Heart left ventricle (tissue), 16 donors: Measurements from ENCODE around the gene XYLT1. TPM values are rescaled to one million over a fixed set of nuclear protein-coding genes. Genes with fewer than 3 reads are reported as not detected.

ENCODE experiments used
- ATAC-seq, 4 donors: fragments of 200-7000 bp; cut with Tn5 transposase; one replicate each; pipeline ENCODE4 v1.9.1; 2020 to 2022; ENCODE audit warnings: moderate library complexity in 4 of 4, mild to moderate bottlenecking in 3 of 4, moderate number of reproducible peaks in 1 of 4
- DNase-seq, 5 donors: peaks; one replicate each; pipeline ENCODE4 v3.0.0-alpha.2; 2020
- H3K27ac ChIP-seq, 12 donors: fragments of 200-600 bp; sonication (generic) in 4 of 12; one replicate each; pipeline versions ENCODE4 v1.5.0 to v1.8.0; 2016 to 2022; ENCODE audit warnings: mild to moderate bottlenecking in 2 of 12
- H3K27me3 ChIP-seq, 9 donors: fragments of 200-600 bp; sonication (generic) in 2 of 9; one replicate each; pipeline versions ENCODE4 v1.5.1 to v1.8.0; 2016 to 2022; ENCODE audit warnings: mild to moderate bottlenecking in 3 of 9
- H3K36me3 ChIP-seq, 9 donors: fragments of 200-600 bp; sonication (generic) in 2 of 9; one replicate each; pipeline versions ENCODE4 v1.5.0 to v1.8.0; 2018 to 2022; ENCODE audit warnings: mild to moderate bottlenecking in 2 of 9
- H3K4me1 ChIP-seq, 12 donors: fragments of 200-600 bp; sonication (generic) in 4 of 12; one replicate each; pipeline versions ENCODE4 v1.5.0 to v1.8.0; 2016 to 2022; ENCODE audit warnings: mild to moderate bottlenecking in 3 of 12
- H3K4me3 ChIP-seq, 12 donors: fragments of 200-600 bp; sonication (generic) in 4 of 12; one replicate each; pipeline versions ENCODE4 v1.5.0 to v1.8.0; 2017 to 2022; ENCODE audit warnings: mild to moderate bottlenecking in 9 of 12, moderate library complexity in 4 of 12
- H3K9me3 ChIP-seq, 12 donors: fragments of 200-600 bp; sonication (generic) in 4 of 12; one replicate each; pipeline versions ENCODE4 v1.5.0 to v1.8.0; 2016 to 2022; ENCODE audit warnings: mild to moderate bottlenecking in 1 of 12
- POLR2A ChIP-seq, 2 donors: fragments of 450-650 bp; IDR thresholded peaks; one replicate each; pipeline ENCODE4 v1.6.1; 2017; ENCODE audit warnings: antibody characterized with exemption in 2 of 2, mild to moderate bottlenecking in 2 of 2, moderate library complexity in 2 of 2
- WGBS, 4 donors: extraction: QIAGEN DNeasy Blood & Tissue Kit in 2 of 4; methylation state at CpG; one replicate each; pipeline versions ENCODE4 v1.1.5 to v1.1.7; 2013 to 2018; 5-methylcytosine and 5-hydroxymethylcytosine counted together
- intact Hi-C, 10 donors: fragments of 100-400 bp; cut with DNase I; formaldehyde crosslinking; loops; one replicate each; pipeline versions ENCODE4 v1.11.1 to v1.14.2; 2022
- polyA plus RNA-seq, 2 donors: library from polyadenylated mRNA; stranded (reverse); fragments of 200-250 nt; gene quantifications; one replicate each; pipeline ENCODE4 v1.2.3, GENCODE V29; 2013
- total RNA-seq, 9 donors: library from RNA; depleted of rRNA in 2 of 9; stranded (reverse); fragments of >200 nt in 2 of 9; fragmentation: NEBNext Ultra II Directional in 3 of 9; extraction: Animal tissue kit (Norgen Biotek cat#: 25700) in 3 of 9; gene quantifications; one replicate each; pipeline versions ENCODE4 v1.1.0 to v1.2.4, GENCODE V29; 2016 to 2023
- TF ChIP-seq, protein P1 (sequence below), 12 donors: fragments of 200-600 bp; sonication (generic) in 4 of 12; IDR thresholded peaks; one replicate each; pipeline versions ENCODE4 v1.5.0 to v1.8.0; 2018 to 2022; ENCODE audit warnings: antibody characterized with exemption in 12 of 12, mild to moderate bottlenecking in 5 of 12
- donor health status: ischemic (EF 13 %, LVEDD 7.1; RV severe dilation, severe dysfunction).
- donor health status: healthy with polysubstance abuse.
- donor health status: DM: no; HTN: yes; CAD: no.
- donor health status: DM: no; HTN: no; CAD: no.
- donor health status: ischemic (EF 25% LVEDD 6.9; RV normal size, moderate dysfunction).
- donor health status: ischemic (EF 25% LVEDD 5.7; RV mildly dilated, moderate dysfunction).
- donor health status: healthy.
- donor health status: DM: yes; HTN: yes; CAD: no.
- donor health status: ischemic (EF 35%, LVEDD 5.7; RV mildly dilated, moderate dysfunction).
- donor health status: nonischemic (EF 11% LVEDD 7.7; RV severe dilation, severe dysfunction).
- donor health status: DM: yes; HTN: yes; CAD: no.
- donor health status: PGD.
- donor health status: ischemic (EF 29% LVEDD 5.4; RV normal size, mild dysfunction).
- donor health status: nonischemic (EF 23%, LVEDD 6.1; RV moderate dilation, normal function).

The XYLT1 gene
- total and polyA plus RNA-seq, 11 donors: 0.46 to 12.3 (median 2.4) TPM

DNA sequence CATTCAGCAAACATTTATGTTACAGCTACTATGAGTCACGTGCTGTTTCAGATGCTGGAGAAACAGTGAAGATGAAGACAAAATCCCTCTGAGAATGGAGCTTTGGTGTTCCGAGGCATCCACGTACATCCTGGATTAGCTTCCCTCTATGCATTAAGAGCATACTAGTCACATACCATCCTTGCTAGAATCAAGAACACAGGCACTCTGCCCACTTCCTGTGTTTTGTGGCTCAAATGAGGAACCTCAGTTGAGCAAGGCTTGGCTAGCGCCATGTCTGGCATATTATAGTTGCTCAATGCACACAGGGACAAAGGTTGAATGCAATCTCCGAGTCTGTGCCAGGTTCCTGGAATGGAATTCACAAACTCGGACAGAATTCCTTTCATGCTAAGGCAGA is 297.5 kb downstream of the XYLT1 start:
- H3K36me3 ChIP-seq: no peaks in the 10 kb centered on the region
- DNase-seq (peak in 4 of 5 donors; percentile 30 to 72 (median 48)), ATAC-seq (peak in 3 of 4 donors; percentile 59 to 82 (median 76))
- H3K27me3 ChIP-seq: no peaks in the 10 kb centered on the region
- H3K9me3 ChIP-seq: no peaks in the 10 kb centered on the region
- H3K4me1 ChIP-seq: peaks cover 0 to 29% (median 0%) of the 10 kb centered on the region in 12 donors
- intact Hi-C loops: no loop called here
- H3K4me3 ChIP-seq: no peak overlapping the region
- WGBS, 4 donors: 70 to 82% (median 78%) methylated on average over 6 of the region's 6 CpGs
- peak overlapping the region in 1 of 12 donors; percentile 66 for H3K27ac ChIP-seq
- TF ChIP-seq, protein P1, sequence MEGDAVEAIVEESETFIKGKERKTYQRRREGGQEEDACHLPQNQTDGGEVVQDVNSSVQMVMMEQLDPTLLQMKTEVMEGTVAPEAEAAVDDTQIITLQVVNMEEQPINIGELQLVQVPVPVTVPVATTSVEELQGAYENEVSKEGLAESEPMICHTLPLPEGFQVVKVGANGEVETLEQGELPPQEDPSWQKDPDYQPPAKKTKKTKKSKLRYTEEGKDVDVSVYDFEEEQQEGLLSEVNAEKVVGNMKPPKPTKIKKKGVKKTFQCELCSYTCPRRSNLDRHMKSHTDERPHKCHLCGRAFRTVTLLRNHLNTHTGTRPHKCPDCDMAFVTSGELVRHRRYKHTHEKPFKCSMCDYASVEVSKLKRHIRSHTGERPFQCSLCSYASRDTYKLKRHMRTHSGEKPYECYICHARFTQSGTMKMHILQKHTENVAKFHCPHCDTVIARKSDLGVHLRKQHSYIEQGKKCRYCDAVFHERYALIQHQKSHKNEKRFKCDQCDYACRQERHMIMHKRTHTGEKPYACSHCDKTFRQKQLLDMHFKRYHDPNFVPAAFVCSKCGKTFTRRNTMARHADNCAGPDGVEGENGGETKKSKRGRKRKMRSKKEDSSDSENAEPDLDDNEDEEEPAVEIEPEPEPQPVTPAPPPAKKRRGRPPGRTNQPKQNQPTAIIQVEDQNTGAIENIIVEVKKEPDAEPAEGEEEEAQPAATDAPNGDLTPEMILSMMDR (IDR thresholded peaks at IDR 0.05): no peak
- TF ChIP-seq POLR2A (IDR thresholded peaks at IDR 0.05): no peak

DNA sequence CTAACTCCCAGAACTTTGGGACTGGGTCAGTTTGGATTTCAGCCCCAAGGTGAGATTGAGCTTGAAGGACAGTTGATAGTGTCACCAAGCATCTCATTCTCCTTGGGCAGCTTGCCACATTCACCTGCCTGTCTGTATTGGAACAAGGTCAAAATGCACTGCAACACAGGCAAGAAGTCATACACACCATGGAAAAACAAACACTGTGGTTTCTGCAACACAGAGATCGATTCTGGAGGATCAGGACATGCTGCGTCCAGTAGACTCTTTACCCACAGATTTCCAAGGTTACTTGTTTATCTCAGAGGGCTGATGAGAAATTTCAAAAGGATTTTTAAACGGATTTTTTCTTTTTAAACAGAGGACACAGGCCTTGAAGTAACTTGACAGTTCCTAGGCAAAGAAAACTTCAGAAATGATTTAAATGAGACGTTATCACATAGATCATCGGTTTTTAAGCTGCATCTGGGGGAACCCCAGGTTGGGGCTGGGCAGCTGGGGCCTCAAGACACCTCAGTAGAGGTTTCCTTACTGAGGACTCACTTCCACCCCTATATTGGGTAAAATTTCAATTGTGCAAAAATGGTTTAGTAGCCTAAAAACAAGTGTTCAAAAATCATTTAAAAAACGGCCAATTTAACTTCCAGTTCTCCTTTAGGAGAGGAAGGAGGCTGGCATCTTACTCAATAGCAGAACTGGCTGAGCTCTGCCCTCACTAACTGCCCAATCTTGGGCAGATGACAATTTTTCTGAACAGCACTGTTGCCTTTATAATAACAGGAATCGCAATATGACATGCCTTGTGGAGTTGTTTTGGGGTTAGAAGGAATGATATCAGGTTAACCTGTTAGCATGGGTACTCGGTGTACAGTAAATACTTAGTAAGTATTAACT is 299.3 kb downstream of the XYLT1 start:
- ATAC-seq (peak in 1 of 4 donors; percentile 51), DNase-seq (no peak)
- Histone ChIP-seq H3K9me3 (no peaks in the 10 kb centered on the region), H3K27ac (peak overlapping the region in 1 of 12 donors; percentile 75), H3K4me3 (no peak overlapping the region), H3K27me3 (no peaks in the 10 kb centered on the region), H3K36me3 (no peaks in the 10 kb centered on the region), H3K4me1 (peaks cover 0 to 29% (median 0%) of the 10 kb centered on the region in 12 donors)
- TF ChIP-seq POLR2A (IDR thresholded peaks at IDR 0.05): no peak
- TF ChIP-seq, protein P1 (IDR thresholded peaks at IDR 0.05): no peak
- 67 to 72% (median 68%) methylated on average over 8 of the region's 8 CpGs for WGBS, 4 donors
- intact Hi-C loops: no loop called here

DNA sequence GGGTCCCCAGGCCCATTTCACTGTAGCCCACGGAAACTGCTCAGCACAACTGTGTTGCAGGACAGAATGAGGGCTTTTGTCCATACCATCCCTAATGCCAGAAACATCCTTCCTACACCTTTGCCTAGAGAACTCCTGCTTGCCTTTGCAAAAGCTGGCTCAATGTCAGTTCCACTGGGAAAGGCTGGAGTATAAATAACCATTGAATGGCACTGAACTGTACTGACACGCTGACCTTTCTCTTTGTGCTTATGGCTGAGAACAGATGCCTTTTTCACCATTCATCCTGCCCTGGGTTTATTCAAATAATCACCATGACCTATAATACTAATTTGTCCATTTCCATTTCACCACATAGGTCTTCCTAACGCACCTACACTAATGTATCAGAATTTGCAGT is 300.3 kb downstream of the XYLT1 start:
- no peaks in the 10 kb centered on the region for H3K36me3 ChIP-seq
- DNase-seq: no peak
- H3K9me3 ChIP-seq: no peaks in the 10 kb centered on the region
- H3K4me3 ChIP-seq: no peak overlapping the region
- ATAC-seq: peak in 2 of 4 donors; percentile 67 to 82
- intact Hi-C loops: no loop called here
- 80 to 86% (median 84%) methylated on average over 3 of the region's 3 CpGs for WGBS, 4 donors
- TF ChIP-seq, protein P1 (IDR thresholded peaks at IDR 0.05): no peak
- no peak for TF ChIP-seq POLR2A (IDR thresholded peaks at IDR 0.05)
- H3K27ac ChIP-seq: no peak overlapping the region
- H3K27me3 ChIP-seq: no peaks in the 10 kb centered on the region
- peaks cover 0 to 29% (median 0%) of the 10 kb centered on the region in 12 donors for H3K4me1 ChIP-seq

DNA sequence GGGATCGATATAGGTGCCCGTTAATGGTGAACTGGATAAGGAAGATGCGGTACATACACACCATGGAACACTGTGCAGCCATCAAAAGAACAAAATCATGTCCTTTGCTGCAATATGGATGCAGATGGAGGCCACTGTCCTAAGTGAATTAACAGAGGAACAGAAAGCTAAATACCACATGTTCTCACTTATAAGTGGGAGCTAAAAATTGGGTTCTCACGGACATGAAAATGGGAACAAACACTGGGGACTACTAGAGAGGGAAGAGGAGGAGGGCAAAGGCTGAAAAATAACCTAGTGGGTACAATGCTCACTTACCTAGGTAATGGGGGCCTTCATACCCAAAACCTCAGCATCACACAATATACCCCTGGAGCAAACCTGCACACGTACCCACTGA is 302.6 kb downstream of the XYLT1 start:
- WGBS, 4 donors: 86 to 92% (median 90%) methylated on average over 5 of the region's 5 CpGs
- no peak overlapping the region for H3K4me3 ChIP-seq

More for the DNA sequence above, 302.6 kb downstream of the XYLT1 start:
- Histone ChIP-seq H3K36me3 (no peaks in the 10 kb centered on the region), H3K27ac (no peak overlapping the region), H3K9me3 (no peaks in the 10 kb centered on the region), H3K4me1 (peaks cover 0 to 23% (median 0%) of the 10 kb centered on the region in 12 donors), H3K27me3 (no peaks in the 10 kb centered on the region)
- ATAC-seq: no peak
- DNase-seq: no peak
- TF ChIP-seq, protein P1 (IDR thresholded peaks at IDR 0.05): no peak
- TF ChIP-seq POLR2A (IDR thresholded peaks at IDR 0.05): no peak
- intact Hi-C loops: no loop called here
